Measurements from ENCODE around the gene IQSEC1. TPM values are rescaled to one million over a fixed set of nuclear protein-coding genes. Genes with fewer than 3 reads are reported as not detected.
"Not testable (repeated sequence)": the region's sequence is repeated elsewhere in the genome, so short reads cannot be mapped to it uniquely, and the experiment has no call there.

Gene IQSEC1
- total RNA-seq, 4 donors from 2014 or later, result 24.0 to 43.0 (median 31.8) TPM

- H3K27ac ChIP-seq, result peak overlapping the region in 2 of 4 donors; percentile 55 to 58
- no peaks in the 10 kb centered on the region for H3K36me3 ChIP-seq
- no peak overlapping the region for H3K4me3 ChIP-seq
Observed at GRCh38 chr3:12884790-12885582, 188.2 kb downstream of the IQSEC1 start.

GRCh38 chr3:12884186-12884680 is 189.0 kb downstream of the IQSEC1 start:
- H3K4me1 ChIP-seq, result no peaks in the 10 kb centered on the region
- in situ Hi-C loops (cut with MboI; ENCODE audit: low pct_ligation_motif_present in 1 of 4, low pct_unique_long_range_greater_than_20kb in 1 of 4, low sequenced_read_pairs in 3 of 4), result no loop called here
- peak overlapping the region in 2 of 4 donors; percentile 55 to 58 for H3K27ac ChIP-seq
- no peaks in the 10 kb centered on the region for H3K9me3 ChIP-seq
- TF ChIP-seq POLR2AphosphoS5 (IDR thresholded peaks at IDR 0.05) (no peak), POLR2A (IDR thresholded peaks at IDR 0.05) (no peak), CTCF (IDR thresholded peaks at IDR 0.05) (no peak), EP300 (IDR thresholded peaks at IDR 0.05; ENCODE audit: low read depth) (no peak)
- intact Hi-C loops (cut with DNase I; ENCODE audit: low total_unique reads), result no loop called here
- no peaks in the 10 kb centered on the region for H3K36me3 ChIP-seq
- WGBS, 2 donors (ENCODE audit: low coverage in 1 of 2), result 69% methylated on average over 13 of the region's 15 CpGs; no CpG with 5 or more reads in 1 of the 2 donors
- no peak overlapping the region for H3K4me3 ChIP-seq
- peaks cover 9% of the 10 kb centered on the region for H3K27me3 ChIP-seq
- peak; percentile 37 for DNase-seq

More at GRCh38 chr3:12884790-12885582, 188.2 kb downstream of the IQSEC1 start:
- Histone ChIP-seq H3K9me3 (no peaks in the 10 kb centered on the region), H3K27me3 (peaks cover 13% of the 10 kb centered on the region), H3K4me1 (no peaks in the 10 kb centered on the region)
- no peak for TF ChIP-seq POLR2A (IDR thresholded peaks at IDR 0.05)
- TF ChIP-seq POLR2AphosphoS5 (IDR thresholded peaks at IDR 0.05), result no peak
- no peak for TF ChIP-seq CTCF (IDR thresholded peaks at IDR 0.05)
- TF ChIP-seq EP300 (IDR thresholded peaks at IDR 0.05; ENCODE audit: low read depth), result no peak
- DNase-seq, result no peak
- in situ Hi-C loops (cut with MboI; ENCODE audit: low pct_ligation_motif_present in 1 of 4, low pct_unique_long_range_greater_than_20kb in 1 of 4, low sequenced_read_pairs in 3 of 4), result no loop called here
- intact Hi-C loops (cut with DNase I; ENCODE audit: low total_unique reads), result no loop called here
- WGBS, 2 donors (ENCODE audit: low coverage in 1 of 2), result 90 to 92% methylated on average over 8 to 20 of the region's 20 CpGs

- TF ChIP-seq POLR2A (IDR thresholded peaks at IDR 0.05), result no peak
- intact Hi-C loops (cut with DNase I; ENCODE audit: low total_unique reads) (no loop called here), in situ Hi-C loops (cut with MboI; ENCODE audit: low pct_ligation_motif_present in 1 of 4, low pct_unique_long_range_greater_than_20kb in 1 of 4, low sequenced_read_pairs in 3 of 4) (no loop called here)
- Histone ChIP-seq H3K4me1 (no peaks in the 10 kb centered on the region), H3K36me3 (no peaks in the 10 kb centered on the region), H3K27me3 (peaks cover 9% of the 10 kb centered on the region), H3K9me3 (no peaks in the 10 kb centered on the region), H3K27ac (no peak overlapping the region), H3K4me3 (no peak overlapping the region)
- DNase-seq, result no peak
- 90 to 93% methylated on average over 4 to 37 of the region's 62 CpGs for WGBS, 2 donors (ENCODE audit: low coverage in 1 of 2)
Observed at GRCh38 chr3:12882336-12883310, 190.6 kb downstream of the IQSEC1 start.

- DNase-seq; intact Hi-C loops (cut with DNase I; ENCODE audit: low total_unique reads); H3K36me3 ChIP-seq; H3K4me3 ChIP-seq; H3K27me3 ChIP-seq; in situ Hi-C loops (cut with MboI; ENCODE audit: low pct_ligation_motif_present in 1 of 4, low pct_unique_long_range_greater_than_20kb in 1 of 4, low sequenced_read_pairs in 3 of 4); H3K9me3 ChIP-seq; H3K27ac ChIP-seq; H3K4me1 ChIP-seq: not testable (repeated sequence)
- WGBS, 2 donors (ENCODE audit: low coverage in 1 of 2), result 94 to 100% methylated on average over 1 to 12 of the region's 12 CpGs
Observed at GRCh38 chr3:12881858-12882257, 191.4 kb downstream of the IQSEC1 start.

All from transverse colon (tissue), 4 donors.